VCaP (cell line): Measurements from ENCODE around the gene KAT6B.

Experiments
- H3K27ac ChIP-seq: fragments of 450-650 bp; 2 replicates; pipeline ENCODE4 v1.5.1; 2017
- CTCF ChIP-seq: fragments of 450-650 bp; conservative IDR thresholded peaks from 2 replicates; pipeline ENCODE4 v1.5.1; 2017; ENCODE audit warnings: mild to moderate bottlenecking, moderate library complexity

The KAT6B gene

GRCh38 chr10:74862625-74863024 lies 36.2 kb downstream of the KAT6B start:
- no peak for TF ChIP-seq CTCF
- H3K27ac ChIP-seq = no peak overlapping the region

- TF ChIP-seq CTCF = no peak
- no peak overlapping the region for H3K27ac ChIP-seq
Observed at GRCh38 chr10:74863551-74863950, 37.2 kb downstream of the KAT6B start.

GRCh38 chr10:74867351-74867750 lies 41.0 kb downstream of the KAT6B start:
- H3K27ac ChIP-seq = no peak overlapping the region
- no peak for TF ChIP-seq CTCF

- no peak for TF ChIP-seq CTCF
- no peak overlapping the region for H3K27ac ChIP-seq
Observed at GRCh38 chr10:74868392-74868977, 42.1 kb downstream of the KAT6B start.

GRCh38 chr10:74869635-74870034 lies 43.2 kb downstream of the KAT6B start:
- H3K27ac ChIP-seq = no peak overlapping the region
- TF ChIP-seq CTCF = no peak

GRCh38 chr10:74870191-74870590 lies 43.8 kb downstream of the KAT6B start:
- no peak for TF ChIP-seq CTCF
- H3K27ac ChIP-seq = no peak overlapping the region

GRCh38 chr10:74871595-74872382 lies 45.4 kb downstream of the KAT6B start:
- no peak for TF ChIP-seq CTCF
- no peak overlapping the region for H3K27ac ChIP-seq
